ENCODE data around the gene TICRR.

The TICRR gene

DNA sequence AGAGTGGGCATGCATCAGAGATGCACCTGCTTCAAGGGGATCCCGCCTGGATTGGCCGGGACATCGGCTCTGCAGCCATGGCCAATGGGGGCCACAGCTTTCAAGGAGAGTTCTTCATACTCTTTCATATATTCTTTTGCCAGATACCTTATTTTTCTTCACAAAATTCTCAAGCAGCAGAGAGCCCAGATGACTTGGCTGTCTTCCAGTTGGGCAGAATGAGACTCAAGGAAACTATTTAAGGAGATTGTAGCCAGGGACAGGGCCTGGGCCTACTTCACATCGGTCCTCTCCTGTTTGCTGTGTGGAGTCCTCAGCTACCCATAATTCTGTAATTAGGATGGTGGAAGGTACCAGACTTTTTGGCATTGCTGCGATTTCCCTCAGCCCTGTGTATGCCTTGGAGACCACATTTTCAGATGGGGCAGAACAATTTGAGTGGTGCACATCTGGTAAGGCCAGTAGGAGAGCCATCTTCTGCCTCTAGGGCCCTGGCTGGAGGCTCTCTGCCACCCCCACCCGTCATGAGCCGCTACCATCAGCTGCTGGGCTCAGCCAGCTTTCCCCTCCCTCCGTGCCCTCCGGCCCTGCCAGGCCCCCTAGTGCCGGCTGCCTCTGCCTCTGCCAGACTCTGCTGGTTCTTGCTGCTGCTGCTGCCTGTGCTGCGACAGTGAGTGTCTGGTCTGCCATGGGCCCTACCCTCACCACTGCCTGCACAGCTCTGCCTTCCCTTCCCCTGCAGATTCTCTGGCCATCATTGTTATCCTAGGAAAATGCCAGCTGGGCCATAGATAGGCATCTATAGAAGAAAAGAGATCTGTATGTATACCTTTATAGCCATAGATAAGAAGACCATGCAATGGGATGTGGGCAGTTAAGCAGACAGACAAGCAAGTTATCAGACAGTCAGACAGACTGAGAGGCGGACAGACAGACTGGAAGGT lies 97.2 kb downstream of the TICRR start:
- no peak overlapping the region for H3K4me3 Mint-ChIP-seq
- H3K27me3 Mint-ChIP-seq (ENCODE audit: low read depth, poor library complexity): peaks cover 27% of the 10 kb centered on the region
- no peak overlapping the region for H3K27ac Mint-ChIP-seq
- H3K9me3 Mint-ChIP-seq: no peaks in the 10 kb centered on the region
- peaks cover 8% of the 10 kb centered on the region for H3K4me1 Mint-ChIP-seq
- no peaks in the 10 kb centered on the region for H3K36me3 Mint-ChIP-seq (ENCODE audit: low read depth)
- TF ChIP-seq, protein P1, sequence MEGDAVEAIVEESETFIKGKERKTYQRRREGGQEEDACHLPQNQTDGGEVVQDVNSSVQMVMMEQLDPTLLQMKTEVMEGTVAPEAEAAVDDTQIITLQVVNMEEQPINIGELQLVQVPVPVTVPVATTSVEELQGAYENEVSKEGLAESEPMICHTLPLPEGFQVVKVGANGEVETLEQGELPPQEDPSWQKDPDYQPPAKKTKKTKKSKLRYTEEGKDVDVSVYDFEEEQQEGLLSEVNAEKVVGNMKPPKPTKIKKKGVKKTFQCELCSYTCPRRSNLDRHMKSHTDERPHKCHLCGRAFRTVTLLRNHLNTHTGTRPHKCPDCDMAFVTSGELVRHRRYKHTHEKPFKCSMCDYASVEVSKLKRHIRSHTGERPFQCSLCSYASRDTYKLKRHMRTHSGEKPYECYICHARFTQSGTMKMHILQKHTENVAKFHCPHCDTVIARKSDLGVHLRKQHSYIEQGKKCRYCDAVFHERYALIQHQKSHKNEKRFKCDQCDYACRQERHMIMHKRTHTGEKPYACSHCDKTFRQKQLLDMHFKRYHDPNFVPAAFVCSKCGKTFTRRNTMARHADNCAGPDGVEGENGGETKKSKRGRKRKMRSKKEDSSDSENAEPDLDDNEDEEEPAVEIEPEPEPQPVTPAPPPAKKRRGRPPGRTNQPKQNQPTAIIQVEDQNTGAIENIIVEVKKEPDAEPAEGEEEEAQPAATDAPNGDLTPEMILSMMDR (IDR thresholded peaks at IDR 0.05): no peak
- DNase-seq: no peak

DNA sequence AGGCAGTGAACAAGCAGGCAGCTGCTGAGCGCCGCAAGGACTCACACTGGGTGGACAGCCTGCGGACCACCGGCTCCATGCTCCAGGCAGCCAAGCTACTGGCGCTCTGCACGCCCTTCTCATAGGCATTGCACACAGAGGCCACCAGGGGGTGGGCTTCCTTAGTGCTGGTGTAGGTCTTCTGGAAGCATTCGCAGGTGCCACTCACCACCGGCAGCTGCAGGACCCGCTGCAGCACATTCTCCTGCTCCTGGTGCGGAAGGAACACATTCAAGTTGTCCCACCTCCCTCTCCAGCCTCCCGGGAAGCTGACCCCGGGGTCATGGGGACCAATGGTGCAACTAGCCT lies 97.9 kb downstream of the TICRR start:
- peaks cover 8% of the 10 kb centered on the region for H3K4me1 Mint-ChIP-seq
- H3K9me3 Mint-ChIP-seq: no peaks in the 10 kb centered on the region
- peaks cover 29% of the 10 kb centered on the region for H3K27me3 Mint-ChIP-seq (ENCODE audit: low read depth, poor library complexity)
- H3K27ac Mint-ChIP-seq: no peak overlapping the region
- TF ChIP-seq, protein P1 (IDR thresholded peaks at IDR 0.05): peak; percentile 71
- H3K4me3 Mint-ChIP-seq: no peak overlapping the region
- H3K36me3 Mint-ChIP-seq (ENCODE audit: low read depth): no peaks in the 10 kb centered on the region
- peak; percentile 71 for DNase-seq

- Mint-ChIP-seq H3K4me1 (peaks cover 19% of the 10 kb centered on the region), H3K36me3 (ENCODE audit: low read depth) (no peaks in the 10 kb centered on the region), H3K4me3 (no peak overlapping the region), H3K27me3 (ENCODE audit: low read depth, poor library complexity) (peaks cover 31% of the 10 kb centered on the region), H3K27ac (no peak overlapping the region), H3K9me3 (no peaks in the 10 kb centered on the region)
- no peak for DNase-seq
- TF ChIP-seq, protein P1 (IDR thresholded peaks at IDR 0.05): no peak
Measured at GRCh38 chr15:89674526-89674925, 99.3 kb downstream of the TICRR start.

DNA sequence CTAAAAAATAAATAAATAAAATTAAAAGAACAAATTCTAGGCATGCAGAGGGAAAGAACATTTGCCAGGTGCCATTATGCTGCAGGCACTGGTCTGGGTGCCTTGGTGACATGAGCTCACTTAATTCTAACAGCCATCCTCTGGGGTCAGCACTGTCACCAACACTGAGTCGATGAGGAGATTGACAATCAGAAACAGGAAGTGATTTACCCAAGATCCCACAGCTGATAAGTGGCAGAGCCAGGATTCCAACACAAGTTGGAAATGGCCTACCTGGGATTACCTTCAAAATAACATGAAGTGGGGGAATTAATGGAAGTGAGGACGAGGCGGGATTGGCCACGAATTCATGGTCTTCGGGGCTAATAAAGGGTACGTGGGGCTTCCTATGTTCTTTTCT lies 100.3 kb downstream of the TICRR start:
- Mint-ChIP-seq H3K27ac (no peak overlapping the region), H3K36me3 (ENCODE audit: low read depth) (no peaks in the 10 kb centered on the region), H3K27me3 (ENCODE audit: low read depth, poor library complexity) (peaks cover 25% of the 10 kb centered on the region), H3K4me1 (peaks cover 30% of the 10 kb centered on the region), H3K9me3 (no peaks in the 10 kb centered on the region), H3K4me3 (no peak overlapping the region)
- TF ChIP-seq, protein P1 (IDR thresholded peaks at IDR 0.05): no peak
- no peak for DNase-seq

- Mint-ChIP-seq H3K27ac (no peak overlapping the region), H3K9me3 (no peaks in the 10 kb centered on the region), H3K4me1 (peaks cover 32% of the 10 kb centered on the region), H3K4me3 (no peak overlapping the region), H3K27me3 (ENCODE audit: low read depth, poor library complexity) (peaks cover 32% of the 10 kb centered on the region), H3K36me3 (ENCODE audit: low read depth) (no peaks in the 10 kb centered on the region)
- TF ChIP-seq, protein P1 (IDR thresholded peaks at IDR 0.05): no peak
- no peak for DNase-seq
Measured at GRCh38 chr15:89677381-89677780, 102.1 kb downstream of the TICRR start.
